ENCODE measurements around the gene ZC2HC1C.

GRCh38 chr14:75091251-75091650, 21.8 kb downstream of the ZC2HC1C start:
- TF ChIP-seq FOSL2 (CRISPR knock-in tag; IDR thresholded peaks at IDR 0.05): no peak
- TF ChIP-seq, protein P1, sequence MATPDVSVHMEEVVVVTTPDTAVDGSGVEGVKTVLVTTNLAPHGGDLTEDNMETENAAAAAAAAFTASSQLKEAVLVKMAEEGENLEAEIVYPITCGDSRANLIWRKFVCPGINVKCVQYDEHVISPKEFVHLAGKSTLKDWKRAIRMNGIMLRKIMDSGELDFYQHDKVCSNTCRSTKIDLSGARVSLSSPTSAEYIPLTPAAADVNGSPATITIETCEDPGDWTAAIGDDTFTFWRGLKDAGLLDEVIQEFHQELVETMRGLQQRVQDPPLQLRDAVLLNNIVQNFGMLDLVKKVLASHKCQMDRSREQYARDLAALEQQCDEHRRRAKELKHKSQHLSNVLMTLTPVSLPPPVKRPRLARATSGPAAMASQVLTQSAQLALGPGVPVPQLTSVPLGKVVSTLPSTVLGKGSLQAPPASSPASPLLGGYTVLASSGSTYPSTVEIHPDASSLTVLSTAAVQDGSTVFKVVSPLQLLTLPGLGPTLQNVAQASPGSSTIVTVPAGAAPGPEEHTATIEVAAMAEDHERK (CRISPR knock-in tag; IDR thresholded peaks at IDR 0.05; ENCODE audit: low read depth): no peak
- TF ChIP-seq SMARCE1 (IDR thresholded peaks at IDR 0.05; ENCODE audit: borderline replicate concordance): no peak
- no peak for TF ChIP-seq CTCF (CRISPR knock-in tag; IDR thresholded peaks at IDR 0.05)
- TF ChIP-seq FOXC1 (CRISPR knock-in tag; IDR thresholded peaks at IDR 0.05; ENCODE audit: borderline replicate concordance): no peak
- no peak for TF ChIP-seq ZBTB44 (CRISPR knock-in tag; IDR thresholded peaks at IDR 0.05)
- TF ChIP-seq ZBTB3 (CRISPR knock-in tag; IDR thresholded peaks at IDR 0.05; ENCODE audit: borderline replicate concordance, low read depth): no peak
- TF ChIP-seq PREB (CRISPR knock-in tag; IDR thresholded peaks at IDR 0.05): no peak
